ENCODE results near the gene PXDN. TPM values are rescaled to one million over a fixed set of nuclear protein-coding genes. Genes with fewer than 3 reads are reported as not detected.

Gene PXDN
- total and polyA plus RNA-seq, 2 of the 13 experiments (the other 11 are each of a cell fraction or from before 2014, with no cell fraction given) = not detected

- Histone ChIP-seq H3K9me3 (ENCODE audit: low read length) (no peaks in the 10 kb centered on the region), H4K20me1 (ENCODE audit: insufficient read depth, low read length) (no peaks in the 10 kb centered on the region; the same call in 1 of the 2 replicates), H3K4me1 (ENCODE audit: insufficient read depth, low read length) (no peaks in the 10 kb centered on the region), H3K27me3 (ENCODE audit: control insufficient read depth in 1 of 2, insufficient read depth in 2 of 2, low read length in 2 of 2) (peaks cover 2 to 58% of the 10 kb centered on the region in 2 experiments), H3K4me2 (ENCODE audit: low read depth, low read length) (no peak overlapping the region), H3K27ac (ENCODE audit: extremely low read length, insufficient read depth, low read length) (no peak overlapping the region), H3K36me3 (replicated peaks in 1 of 2; ENCODE audit: control insufficient read depth in 1 of 2, insufficient read depth in 2 of 2, low read length in 2 of 2) (no peaks in the 10 kb centered on the region), H3K4me3 (replicated peaks in 1 of 3; ENCODE audit: insufficient read depth in 1 of 3, low read depth in 2 of 3, low read length in 3 of 3) (no peak overlapping the region), H3K9ac (ENCODE audit: insufficient read depth, low read depth, low read length) (no peak overlapping the region), H3K79me2 (ENCODE audit: insufficient read depth, low read length) (no peaks in the 10 kb centered on the region), H2AFZ (ENCODE audit: low read length) (no peak overlapping the region)
- 36% methylated on average over 18 of the region's 18 CpGs for WGBS (ENCODE audit: low lambda C conversion rate)
- ATAC-seq = no peak
- no TSS peak for BruUV-seq (replicated peaks)
- no peak for DNase-seq (ENCODE audit: low spot score)
- TF ChIP-seq RARG (CRISPR knock-in tag; IDR thresholded peaks at IDR 0.05; ENCODE audit: low read depth) (no peak), ZNF326 (CRISPR knock-in tag; IDR thresholded peaks at IDR 0.05; ENCODE audit: borderline replicate concordance) (no peak), BRCA1 (CRISPR knock-in tag; IDR thresholded peaks at IDR 0.05) (no peak), ZNF207 (IDR thresholded peaks at IDR 0.05; ENCODE audit: borderline replicate concordance) (no peak), CHCHD3 (CRISPR knock-in tag; IDR thresholded peaks at IDR 0.05) (no peak), THYN1 (CRISPR knock-in tag; IDR thresholded peaks at IDR 0.05; ENCODE audit: borderline replicate concordance, low read depth) (no peak), NFYC (CRISPR knock-in tag; IDR thresholded peaks at IDR 0.05) (no peak), ZKSCAN8 (CRISPR knock-in tag; IDR thresholded peaks at IDR 0.05; ENCODE audit: borderline replicate concordance) (no peak), CREB1 (IDR thresholded peaks at IDR 0.05) (no peak), CREB1 (CRISPR knock-in tag; IDR thresholded peaks at IDR 0.05) (no peak), ZNF446 (CRISPR knock-in tag; IDR thresholded peaks at IDR 0.05) (no peak), ZNF276 (CRISPR knock-in tag; IDR thresholded peaks at IDR 0.05; ENCODE audit: low read depth) (no peak)
- ChIA-PET CTCF (ENCODE audit: low intra/inter-chr PET ratio, low total read pairs) (no interaction called here), POLR2A (no interaction called here)
- intact Hi-C loops (cut with micrococcal nuclease; ENCODE audit: unreplicated experiment) (loop anchor here (5.0 kb wide), 1 partner anchor 1158 kb away; no protein-coding TSS in a partner anchor), in situ Hi-C loops (cut with HindIII; ENCODE audit: extremely low pct_ligation_motif_present, low pct_unique_long_range_greater_than_20kb) (no loop called here)
- FAIRE-seq = no peak
These were observed 11.3 kb upstream of the PXDN start for GRCh38 chr2:1755436-1756191.
